Measurements from ENCODE around the gene PREB. TPM values are rescaled to one million over a fixed set of nuclear protein-coding genes. Genes with fewer than 3 reads are reported as not detected.

PREB gene
- total and polyA plus RNA-seq, 8 donors = 14.2 to 107 (median 41.0) TPM

DNA sequence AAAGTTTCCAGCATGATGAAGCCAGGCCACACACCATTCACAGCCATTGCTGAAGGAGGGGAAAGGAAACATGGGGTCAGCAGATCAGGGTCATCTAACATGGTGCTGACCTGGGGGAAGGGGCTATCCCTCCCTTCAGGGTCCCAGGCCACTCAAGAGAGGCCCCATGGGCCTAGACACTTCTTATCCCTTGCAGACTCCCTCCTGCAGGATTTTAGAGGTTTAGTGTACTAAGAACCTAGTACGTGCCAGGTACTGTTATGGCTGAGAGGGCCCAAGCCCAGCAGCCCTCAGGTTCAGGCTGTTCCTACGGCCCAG lies 39.0 kb downstream of the PREB start:
- 89 to 100% (median 96%) methylated on average over 2 of the region's 2 CpGs for WGBS, 5 donors
- Histone ChIP-seq H3K9me3 (no peaks in the 10 kb centered on the region), H3K36me3 (peaks cover 0 to 29% (median 0%) of the 10 kb centered on the region in 4 donors), H3K27me3 (no peaks in the 10 kb centered on the region), H3K4me1 (peaks cover 0 to 25% (median 16%) of the 10 kb centered on the region in 4 donors), H3K27ac (no peak overlapping the region), H3K4me3 (no peak overlapping the region)
- TF ChIP-seq POLR2AphosphoS5 (IDR thresholded peaks at IDR 0.05) (no peak), EP300 (IDR thresholded peaks at IDR 0.05) (no peak), POLR2A (IDR thresholded peaks at IDR 0.05) (no peak)
- TF ChIP-seq, protein P1, sequence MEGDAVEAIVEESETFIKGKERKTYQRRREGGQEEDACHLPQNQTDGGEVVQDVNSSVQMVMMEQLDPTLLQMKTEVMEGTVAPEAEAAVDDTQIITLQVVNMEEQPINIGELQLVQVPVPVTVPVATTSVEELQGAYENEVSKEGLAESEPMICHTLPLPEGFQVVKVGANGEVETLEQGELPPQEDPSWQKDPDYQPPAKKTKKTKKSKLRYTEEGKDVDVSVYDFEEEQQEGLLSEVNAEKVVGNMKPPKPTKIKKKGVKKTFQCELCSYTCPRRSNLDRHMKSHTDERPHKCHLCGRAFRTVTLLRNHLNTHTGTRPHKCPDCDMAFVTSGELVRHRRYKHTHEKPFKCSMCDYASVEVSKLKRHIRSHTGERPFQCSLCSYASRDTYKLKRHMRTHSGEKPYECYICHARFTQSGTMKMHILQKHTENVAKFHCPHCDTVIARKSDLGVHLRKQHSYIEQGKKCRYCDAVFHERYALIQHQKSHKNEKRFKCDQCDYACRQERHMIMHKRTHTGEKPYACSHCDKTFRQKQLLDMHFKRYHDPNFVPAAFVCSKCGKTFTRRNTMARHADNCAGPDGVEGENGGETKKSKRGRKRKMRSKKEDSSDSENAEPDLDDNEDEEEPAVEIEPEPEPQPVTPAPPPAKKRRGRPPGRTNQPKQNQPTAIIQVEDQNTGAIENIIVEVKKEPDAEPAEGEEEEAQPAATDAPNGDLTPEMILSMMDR (IDR thresholded peaks at IDR 0.05) = no peak
- DNase-seq = no peak
- intact Hi-C loops (cut with DNase I; ENCODE audit: low total_unique reads) = no loop called here

DNA sequence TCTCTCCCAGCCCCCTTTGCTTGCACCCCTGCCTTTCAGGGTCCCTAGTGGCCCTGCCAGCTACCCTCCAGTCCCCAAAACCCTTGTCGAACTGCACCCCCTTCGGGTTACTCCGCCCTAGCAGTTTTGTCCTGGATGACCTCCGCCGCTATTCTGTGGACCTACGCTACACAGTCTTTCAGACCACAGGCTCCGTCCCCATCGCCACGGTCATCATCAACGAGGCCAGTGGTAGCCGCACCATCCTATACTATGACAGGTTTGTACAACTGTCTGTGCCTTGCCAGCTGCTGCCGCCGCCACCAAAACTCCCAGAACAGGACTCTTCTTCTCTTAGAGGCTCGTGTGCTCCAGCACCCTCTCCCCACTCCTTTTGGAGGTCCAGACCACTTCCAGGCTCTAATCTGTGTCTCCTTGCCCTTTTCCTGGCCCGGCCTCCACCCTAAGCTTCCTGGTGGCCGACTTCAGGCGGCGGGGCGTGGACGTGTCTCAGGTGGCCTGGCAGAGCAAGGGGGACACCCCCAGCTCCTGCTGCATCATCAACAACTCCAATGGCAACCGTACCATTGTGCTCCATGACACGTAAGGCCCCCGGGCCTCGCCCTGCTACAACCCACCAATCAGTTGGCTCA lies 40.0 kb downstream of the PREB start:
- TF ChIP-seq, protein P1 (IDR thresholded peaks at IDR 0.05) = no peak
- TF ChIP-seq EP300 (IDR thresholded peaks at IDR 0.05) (no peak), POLR2AphosphoS5 (IDR thresholded peaks at IDR 0.05) (no peak), POLR2A (IDR thresholded peaks at IDR 0.05) (no peak)
- peaks cover 0 to 25% (median 16%) of the 10 kb centered on the region in 4 donors for H3K4me1 ChIP-seq
- no peak overlapping the region for H3K4me3 ChIP-seq
- intact Hi-C loops (cut with DNase I; ENCODE audit: low total_unique reads) = no loop called here
- no peaks in the 10 kb centered on the region for H3K9me3 ChIP-seq
- peaks cover 0 to 20% (median 0%) of the 10 kb centered on the region in 4 donors for H3K36me3 ChIP-seq
- no peak for DNase-seq
- WGBS, 5 donors = 90 to 95% (median 93%) methylated on average over 24 of the region's 24 CpGs
- no peak overlapping the region for H3K27ac ChIP-seq
- no peaks in the 10 kb centered on the region for H3K27me3 ChIP-seq

DNA sequence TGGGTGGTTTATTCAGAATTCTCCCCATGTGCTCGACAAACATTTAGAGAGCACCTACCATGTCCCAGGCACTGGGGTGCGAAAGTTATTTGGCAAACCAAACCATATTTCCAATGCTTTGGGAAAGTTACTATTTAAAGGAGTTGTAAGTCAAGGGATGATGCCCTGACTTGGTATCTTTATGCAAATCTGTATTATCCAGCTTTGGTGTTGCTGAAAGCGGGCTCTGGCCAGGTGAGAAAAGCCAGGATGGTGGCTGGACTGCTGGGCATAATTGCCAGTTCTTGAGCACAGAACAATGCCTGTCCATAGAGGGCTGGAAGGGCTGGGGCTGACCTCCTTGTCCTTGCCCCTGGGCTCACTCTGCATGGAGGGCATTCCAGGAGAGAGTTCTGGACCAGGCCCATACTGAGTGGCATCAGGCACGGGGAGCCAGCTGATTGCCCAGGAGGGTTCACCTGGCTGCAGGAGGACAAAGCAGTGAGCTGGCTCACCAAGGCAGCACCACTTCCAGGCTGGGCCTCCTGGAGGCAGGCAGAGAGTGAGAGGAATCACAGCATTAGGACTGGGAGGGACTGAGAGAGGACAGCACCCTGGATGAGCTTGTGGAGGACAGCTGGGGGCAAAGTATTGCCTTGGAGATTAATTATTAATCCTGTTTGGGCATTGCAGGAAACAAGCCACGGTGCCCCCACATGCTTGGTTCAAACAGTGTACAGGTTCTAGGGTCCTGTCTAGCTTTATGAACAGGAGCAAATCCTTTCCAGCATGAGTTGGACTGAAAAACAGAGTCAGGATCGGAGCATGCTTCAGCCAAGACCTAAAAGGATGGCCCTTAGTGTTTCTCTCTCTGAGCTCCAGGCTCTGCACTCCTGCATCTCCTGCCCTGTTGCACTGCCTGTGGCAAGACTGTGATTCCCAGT lies 40.7 kb downstream of the PREB start:
- H3K9me3 ChIP-seq = no peaks in the 10 kb centered on the region
- no peak for DNase-seq
- peaks cover 0 to 18% (median 0%) of the 10 kb centered on the region in 4 donors for H3K36me3 ChIP-seq
- no peak for TF ChIP-seq EP300 (IDR thresholded peaks at IDR 0.05)
- TF ChIP-seq, protein P1 (IDR thresholded peaks at IDR 0.05) = no peak
- no peak for TF ChIP-seq POLR2AphosphoS5 (IDR thresholded peaks at IDR 0.05)
- TF ChIP-seq POLR2A (IDR thresholded peaks at IDR 0.05) = no peak
- H3K4me1 ChIP-seq = peaks cover 0 to 25% (median 16%) of the 10 kb centered on the region in 4 donors
- intact Hi-C loops (cut with DNase I; ENCODE audit: low total_unique reads) = no loop called here
- WGBS, 5 donors = 78 to 84% (median 80%) methylated on average over 6 of the region's 6 CpGs
- no peak overlapping the region for H3K27ac ChIP-seq
- H3K27me3 ChIP-seq = no peaks in the 10 kb centered on the region
- H3K4me3 ChIP-seq = no peak overlapping the region

DNA sequence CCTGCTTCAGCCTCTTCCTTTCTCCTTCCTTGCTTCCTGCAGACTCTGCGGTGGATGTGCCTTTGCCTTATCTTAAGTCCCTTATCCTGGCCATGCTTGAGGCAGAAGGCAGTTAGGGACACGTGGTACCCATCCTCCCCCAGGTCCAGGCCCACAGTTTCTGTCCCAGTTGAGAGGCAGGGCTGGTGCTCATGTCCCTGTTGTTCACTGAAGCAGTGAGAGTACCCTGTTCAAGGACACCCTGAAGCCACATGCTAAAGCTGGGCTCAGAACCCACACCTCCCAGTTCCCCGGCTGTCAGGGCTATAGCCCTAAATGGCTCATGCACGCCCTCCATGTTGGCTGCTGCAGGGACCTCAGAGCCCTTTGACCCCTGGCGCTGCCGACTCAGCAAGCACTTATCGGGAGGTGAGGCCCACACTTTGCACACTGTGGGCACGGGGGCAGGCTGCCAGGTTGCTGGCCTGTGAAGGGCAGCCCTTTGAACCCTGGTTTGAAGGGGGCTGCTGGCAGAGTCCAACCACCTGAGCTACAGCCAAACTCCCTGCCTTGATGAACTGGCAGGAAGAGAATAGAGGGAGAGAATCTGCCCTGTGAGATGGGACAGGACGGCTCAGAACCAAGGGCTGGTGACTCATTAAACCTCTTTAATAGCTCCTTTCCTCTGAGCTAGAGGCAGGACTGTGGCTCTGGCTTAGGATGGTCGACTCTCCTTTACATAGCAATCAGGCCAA lies 41.6 kb downstream of the PREB start:
- intact Hi-C loops (cut with DNase I; ENCODE audit: low total_unique reads) = no loop called here
- Histone ChIP-seq H3K27ac (no peak overlapping the region), H3K9me3 (no peaks in the 10 kb centered on the region)

More for the DNA sequence above, 41.6 kb downstream of the PREB start:
- no peak overlapping the region for H3K4me3 ChIP-seq
- TF ChIP-seq POLR2AphosphoS5 (IDR thresholded peaks at IDR 0.05) (no peak), EP300 (IDR thresholded peaks at IDR 0.05) (no peak), POLR2A (IDR thresholded peaks at IDR 0.05) (no peak)
- TF ChIP-seq, protein P1 (IDR thresholded peaks at IDR 0.05) = no peak
- peaks cover 0 to 32% (median 16%) of the 10 kb centered on the region in 4 donors for H3K4me1 ChIP-seq
- DNase-seq = no peak
- H3K27me3 ChIP-seq = no peaks in the 10 kb centered on the region
- WGBS, 5 donors = 35 to 55% (median 51%) methylated on average over 9 to 10 of the region's 10 CpGs
- peaks cover 0 to 18% (median 0%) of the 10 kb centered on the region in 4 donors for H3K36me3 ChIP-seq

All from stomach (tissue), 9 donors.